ENCODE results near the gene CSTPP1. TPM values are rescaled to one million over a fixed set of nuclear protein-coding genes. Genes with fewer than 3 reads are reported as not detected.

Gene CSTPP1
- total and polyA plus RNA-seq, 2 of the 4 experiments (the other 2 are of a cell fraction): 22.0 to 35.7 TPM

DNA sequence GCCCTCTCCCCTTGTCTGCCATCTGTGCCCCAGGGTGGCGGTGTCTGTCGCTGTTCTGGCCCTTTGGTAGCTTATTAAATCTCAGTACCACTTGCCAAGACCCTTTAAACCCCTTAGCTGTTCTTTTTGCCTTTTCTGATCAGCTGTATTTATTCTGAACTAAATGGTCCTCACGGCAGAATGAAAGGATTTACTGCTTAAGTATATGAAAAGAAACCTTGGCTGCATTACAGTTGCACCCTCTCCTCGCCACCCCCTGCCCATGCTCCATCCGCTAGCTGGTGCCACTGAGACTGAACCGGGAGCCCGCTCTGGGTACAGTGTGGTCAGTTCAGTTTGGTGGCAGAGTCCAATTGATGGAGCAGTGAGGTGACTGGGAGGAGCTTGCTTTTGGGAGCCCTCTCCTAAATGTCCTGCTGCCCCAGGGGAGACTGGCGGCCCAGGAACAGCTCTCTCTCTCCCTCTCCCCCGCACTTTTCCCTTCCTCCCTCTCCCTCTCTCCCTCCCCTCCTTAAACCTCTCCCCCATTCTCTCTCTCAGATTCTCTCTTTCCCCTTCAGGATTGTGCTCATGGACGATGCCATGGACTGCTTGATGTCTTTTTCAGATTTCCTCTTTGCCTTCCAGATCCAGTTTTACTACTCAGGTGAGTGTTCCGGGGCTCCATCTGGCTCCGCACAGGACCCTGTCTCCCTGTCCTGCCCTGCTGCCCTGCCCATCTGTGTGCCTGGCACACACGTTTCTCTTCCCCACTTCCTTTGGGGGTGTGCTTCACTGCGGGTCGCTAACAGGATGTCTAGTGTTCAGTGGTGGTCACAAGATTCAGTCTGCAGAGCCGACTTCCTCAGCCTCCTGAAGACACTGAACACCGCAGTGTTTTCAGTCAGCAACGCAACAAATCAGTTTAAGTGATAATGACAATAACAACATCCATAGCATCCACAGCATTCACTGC is 218.3 kb downstream of the CSTPP1 start (continued):
- no peak for TF ChIP-seq MAZ (IDR thresholded peaks at IDR 0.05; ENCODE audit: borderline replicate concordance, low read depth, low read length)

DNA sequence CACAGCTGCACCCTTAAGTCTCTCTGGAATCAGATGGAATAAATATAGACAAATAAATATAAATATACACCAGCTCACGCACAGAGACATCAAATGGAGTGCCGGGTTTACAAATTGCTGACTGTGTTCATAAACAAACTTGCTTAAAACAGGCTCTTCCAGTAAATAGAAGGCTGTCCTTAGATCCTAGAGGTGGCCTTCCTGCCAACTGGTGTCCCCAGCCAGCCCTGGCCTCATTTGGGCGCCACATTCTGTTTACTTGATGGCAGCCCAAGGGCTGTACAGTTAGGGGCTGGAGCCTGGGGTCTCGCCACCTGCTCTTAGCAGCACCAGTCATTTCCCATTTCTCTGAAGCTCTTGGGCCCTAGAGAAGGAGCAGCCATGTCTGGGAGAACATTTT is 219.3 kb downstream of the CSTPP1 start:
- Histone ChIP-seq H2BK5ac (ENCODE audit: low read depth, low read length, poor library complexity, severe bottlenecking) (no peak overlapping the region), H3K4me1 (ENCODE audit: control insufficient read depth, insufficient read depth, low read length) (peaks cover 10% of the 10 kb centered on the region), H2BK15ac (ENCODE audit: low read depth, low read length) (no peak overlapping the region), H3K14ac (replicated peaks; ENCODE audit: low read depth, low read length) (peak overlapping the region; percentile 24; the same call in 1 of the 2 replicates), H4K5ac (ENCODE audit: low read depth, low read length) (no peak overlapping the region), H4K91ac (ENCODE audit: insufficient read depth, low read depth, low read length) (no peak overlapping the region), H3K18ac (ENCODE audit: low read depth, low read length) (no peak overlapping the region), H3K27me3 (ENCODE audit: control insufficient read depth, insufficient read depth, low read length) (no peaks in the 10 kb centered on the region), H3K4me2 (ENCODE audit: low read depth, low read length) (no peak overlapping the region), H3K27ac (ENCODE audit: insufficient read depth, low read length) (no peak overlapping the region), H2AK9ac (replicated peaks; ENCODE audit: low read depth, low read length, poor library complexity) (peak overlapping the region; percentile 20), H3K79me1 (ENCODE audit: low read depth in 1 of 2, low read length in 2 of 2) (peaks cover 0 to 9% of the 10 kb centered on the region in 2 experiments; a peak in 1 of 4 replicates), H2AK5ac (ENCODE audit: low read depth, low read length) (0 out of 2 replicates have a peak overlapping the region, but pooled peaks have one; percentile 8), H3K23ac (ENCODE audit: low read depth, low read length) (no peak overlapping the region), H3K9me1 (ENCODE audit: insufficient read depth, low read length) (peaks cover 12% of the 10 kb centered on the region; the same call in 1 of the 2 replicates), H3K4ac (ENCODE audit: low read depth, low read length) (no peak overlapping the region), H3K4me3 (ENCODE audit: insufficient read depth, low read depth, low read length) (no peak overlapping the region), H3K9me3 (ENCODE audit: control insufficient read depth, insufficient read depth, low read length) (no peaks in the 10 kb centered on the region), H3K56ac (ENCODE audit: extremely low read depth, insufficient read depth, low read length) (no peak overlapping the region), H2BK20ac (ENCODE audit: low read depth, low read length) (no peak overlapping the region), H2AFZ (replicated peaks; ENCODE audit: low read length, poor library complexity) (no peak overlapping the region), H4K8ac (ENCODE audit: low read depth in 2 of 2, low read length in 2 of 2) (no peak overlapping the region), H3K36me3 (ENCODE audit: control insufficient read depth, insufficient read depth, low read length) (no peaks in the 10 kb centered on the region), H2BK120ac (ENCODE audit: low read depth, low read length) (no peak overlapping the region), H4K20me1 (ENCODE audit: insufficient read depth, low read length) (peaks cover 9% of the 10 kb centered on the region; the same call in 1 of the 2 replicates), H3K9ac (ENCODE audit: low read depth, low read length) (no peak overlapping the region)
- dilution Hi-C loops (cut with HindIII; ENCODE audit: low sequenced_read_pairs, unreplicated experiment) (no loop called here), intact Hi-C loops (cut with micrococcal nuclease) (no loop called here), in situ Hi-C loops (cut with MboI; ENCODE audit: low sequenced_read_pairs) (loop anchor here (10.0 kb wide), 1 partner anchor 241 kb away; the partner anchor contains the start of gene LRP4)
- CTCF ChIA-PET: no interaction called here
- whole genome bisulfite sequencing, 2 experiments (ENCODE audit: extremely low coverage in 2 of 2, insufficient read length in 1 of 2): 86% methylated on average over 1 of the region's 4 CpGs; no CpG with 5 or more reads in 1 of the 2 experiments
- TF ChIP-seq RFX5 (IDR thresholded peaks at IDR 0.05; ENCODE audit: low read depth, low read length): no peak
- TF ChIP-seq, protein P1, sequence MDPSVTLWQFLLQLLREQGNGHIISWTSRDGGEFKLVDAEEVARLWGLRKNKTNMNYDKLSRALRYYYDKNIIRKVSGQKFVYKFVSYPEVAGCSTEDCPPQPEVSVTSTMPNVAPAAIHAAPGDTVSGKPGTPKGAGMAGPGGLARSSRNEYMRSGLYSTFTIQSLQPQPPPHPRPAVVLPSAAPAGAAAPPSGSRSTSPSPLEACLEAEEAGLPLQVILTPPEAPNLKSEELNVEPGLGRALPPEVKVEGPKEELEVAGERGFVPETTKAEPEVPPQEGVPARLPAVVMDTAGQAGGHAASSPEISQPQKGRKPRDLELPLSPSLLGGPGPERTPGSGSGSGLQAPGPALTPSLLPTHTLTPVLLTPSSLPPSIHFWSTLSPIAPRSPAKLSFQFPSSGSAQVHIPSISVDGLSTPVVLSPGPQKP (IDR thresholded peaks at IDR 0.05; ENCODE audit: borderline replicate concordance, low read depth, low read length): no peak
- TF ChIP-seq POLR2A (IDR thresholded peaks at IDR 0.05; ENCODE audit: low read depth, low read length): no peak
- no peak for TF ChIP-seq RCOR1 (IDR thresholded peaks at IDR 0.05; ENCODE audit: insufficient replicate concordance, low read length)
- TF ChIP-seq NFE2L2 (IDR thresholded peaks at IDR 0.05; ENCODE audit: low read depth, low read length): no peak
- TF ChIP-seq RAD21 (IDR thresholded peaks at IDR 0.05; ENCODE audit: low read length): no peak
- TF ChIP-seq MXI1 (IDR thresholded peaks at IDR 0.05; ENCODE audit: borderline replicate concordance, low read depth, low read length): no peak
- TF ChIP-seq CHD1 (IDR thresholded peaks at IDR 0.05; ENCODE audit: low read depth, low read length): no peak
- TF ChIP-seq, protein P2, sequence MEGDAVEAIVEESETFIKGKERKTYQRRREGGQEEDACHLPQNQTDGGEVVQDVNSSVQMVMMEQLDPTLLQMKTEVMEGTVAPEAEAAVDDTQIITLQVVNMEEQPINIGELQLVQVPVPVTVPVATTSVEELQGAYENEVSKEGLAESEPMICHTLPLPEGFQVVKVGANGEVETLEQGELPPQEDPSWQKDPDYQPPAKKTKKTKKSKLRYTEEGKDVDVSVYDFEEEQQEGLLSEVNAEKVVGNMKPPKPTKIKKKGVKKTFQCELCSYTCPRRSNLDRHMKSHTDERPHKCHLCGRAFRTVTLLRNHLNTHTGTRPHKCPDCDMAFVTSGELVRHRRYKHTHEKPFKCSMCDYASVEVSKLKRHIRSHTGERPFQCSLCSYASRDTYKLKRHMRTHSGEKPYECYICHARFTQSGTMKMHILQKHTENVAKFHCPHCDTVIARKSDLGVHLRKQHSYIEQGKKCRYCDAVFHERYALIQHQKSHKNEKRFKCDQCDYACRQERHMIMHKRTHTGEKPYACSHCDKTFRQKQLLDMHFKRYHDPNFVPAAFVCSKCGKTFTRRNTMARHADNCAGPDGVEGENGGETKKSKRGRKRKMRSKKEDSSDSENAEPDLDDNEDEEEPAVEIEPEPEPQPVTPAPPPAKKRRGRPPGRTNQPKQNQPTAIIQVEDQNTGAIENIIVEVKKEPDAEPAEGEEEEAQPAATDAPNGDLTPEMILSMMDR (conservative IDR thresholded peaks at IDR 0.05; ENCODE audit: low read depth, low read length): no peak
- no peak for TF ChIP-seq FOS (IDR thresholded peaks at IDR 0.05; ENCODE audit: low read depth, low read length)
- TF ChIP-seq MAZ (IDR thresholded peaks at IDR 0.05; ENCODE audit: borderline replicate concordance, low read depth, low read length): no peak
- TF ChIP-seq CEBPB (IDR thresholded peaks at IDR 0.05; ENCODE audit: low read depth, low read length): no peak
- no peak for TF ChIP-seq SMC3 (IDR thresholded peaks at IDR 0.05; ENCODE audit: low read depth, low read length)
- no TSS peak for BruUV-seq (replicated peaks)
- DNase-seq: no peak
- no peak for ATAC-seq (ENCODE audit: low read depth)
- POLR2A ChIA-PET (ENCODE audit: unreplicated experiment): interaction anchor here (0.5 kb wide), 1 partner anchor 312 kb away, joined by 5 read pairs; no protein-coding TSS in a partner anchor
